K562 (cell line): Measurements from ENCODE around the gene DNAJC17. TPM values are rescaled to one million over a fixed set of nuclear protein-coding genes. Genes with fewer than 3 reads are reported as not detected.

Source experiments
- SAFB ChIP-seq: fragments of 200-400 bp; formaldehyde crosslinking; IDR thresholded peaks from 2 replicates; pipeline ENCODE4 v1.6.1; 2017; ENCODE audit warnings: low read depth, low read length, borderline replicate concordance
- polyA plus RNA-seq, 8 experiments: library from polyadenylated mRNA; depleted of rRNA in 4 of 8; stranded (reverse) in 5 of 8; unstranded in 3 of 8; fragments of >200 nt; fragmentation: Nextera tagmentation in 2 of 8; fragmentation: Illumina TruSeq in 1 of 8; extraction: Ambion mirVana in 2 of 8; extraction: Trizol in 1 of 8; gene quantifications; 2 replicates each; pipeline versions ENCODE4 v1.2.1 to v1.2.3, GENCODE V29; 2011 to 2014; ENCODE audit warnings: inconsistent platforms in 1 of 8, missing spikeins in 1 of 8
- total RNA-seq, 7 experiments: library from RNA; depleted of rRNA in 6 of 7; stranded (reverse); fragments of >200 nt in 6 of 7; fragmentation: Illumina TruSeq in 2 of 7; extraction: Trizol in 2 of 7; gene quantifications; 2 replicates each; pipeline versions ENCODE4 v1.2.1 to v1.2.3, GENCODE V29; 2011 to 2021; ENCODE audit warnings: low replicate concordance in 1 of 7
- TF ChIP-seq, protein P1 (sequence below), 2 experiments: fragments of 450-650 bp in 1 of 2; sonication (generic) in 1 of 2; formaldehyde crosslinking in 1 of 2; IDR thresholded peaks; 2 replicates each; pipeline versions ENCODE4 v1.7.1 to v1.9.0; 2016 to 2022; ENCODE audit warnings: inconsistent platforms in 1 of 2, mild to moderate bottlenecking in 1 of 2, missing genetic modification reagents in 1 of 2

The DNAJC17 gene
- total and polyA plus RNA-seq, 9 of the 15 experiments (the other 6 are each of a cell fraction or from before 2014, with no cell fraction given) = 2.4 to 79.4 (median 44.2) TPM

DNA sequence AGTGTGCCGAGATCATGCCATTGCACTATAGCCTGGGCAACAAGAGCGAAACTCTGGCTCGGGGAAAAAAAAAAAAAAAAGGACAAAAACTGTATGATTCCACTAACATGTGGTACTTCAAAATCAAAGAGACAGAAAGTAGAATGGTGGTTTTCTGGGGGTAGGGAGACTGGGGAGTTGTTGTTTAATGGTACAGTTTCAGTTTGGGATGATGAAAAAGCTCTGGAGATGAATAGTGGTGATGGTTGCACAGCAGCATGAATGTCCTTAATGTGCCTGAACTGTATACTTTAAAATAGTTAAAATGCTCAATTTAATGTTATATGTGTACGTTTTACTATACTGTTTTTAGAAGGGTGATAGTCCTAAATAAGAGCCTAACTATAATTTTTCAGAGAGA lies 84.9 kb downstream of the DNAJC17 start (continued):
- TF ChIP-seq, protein P1, sequence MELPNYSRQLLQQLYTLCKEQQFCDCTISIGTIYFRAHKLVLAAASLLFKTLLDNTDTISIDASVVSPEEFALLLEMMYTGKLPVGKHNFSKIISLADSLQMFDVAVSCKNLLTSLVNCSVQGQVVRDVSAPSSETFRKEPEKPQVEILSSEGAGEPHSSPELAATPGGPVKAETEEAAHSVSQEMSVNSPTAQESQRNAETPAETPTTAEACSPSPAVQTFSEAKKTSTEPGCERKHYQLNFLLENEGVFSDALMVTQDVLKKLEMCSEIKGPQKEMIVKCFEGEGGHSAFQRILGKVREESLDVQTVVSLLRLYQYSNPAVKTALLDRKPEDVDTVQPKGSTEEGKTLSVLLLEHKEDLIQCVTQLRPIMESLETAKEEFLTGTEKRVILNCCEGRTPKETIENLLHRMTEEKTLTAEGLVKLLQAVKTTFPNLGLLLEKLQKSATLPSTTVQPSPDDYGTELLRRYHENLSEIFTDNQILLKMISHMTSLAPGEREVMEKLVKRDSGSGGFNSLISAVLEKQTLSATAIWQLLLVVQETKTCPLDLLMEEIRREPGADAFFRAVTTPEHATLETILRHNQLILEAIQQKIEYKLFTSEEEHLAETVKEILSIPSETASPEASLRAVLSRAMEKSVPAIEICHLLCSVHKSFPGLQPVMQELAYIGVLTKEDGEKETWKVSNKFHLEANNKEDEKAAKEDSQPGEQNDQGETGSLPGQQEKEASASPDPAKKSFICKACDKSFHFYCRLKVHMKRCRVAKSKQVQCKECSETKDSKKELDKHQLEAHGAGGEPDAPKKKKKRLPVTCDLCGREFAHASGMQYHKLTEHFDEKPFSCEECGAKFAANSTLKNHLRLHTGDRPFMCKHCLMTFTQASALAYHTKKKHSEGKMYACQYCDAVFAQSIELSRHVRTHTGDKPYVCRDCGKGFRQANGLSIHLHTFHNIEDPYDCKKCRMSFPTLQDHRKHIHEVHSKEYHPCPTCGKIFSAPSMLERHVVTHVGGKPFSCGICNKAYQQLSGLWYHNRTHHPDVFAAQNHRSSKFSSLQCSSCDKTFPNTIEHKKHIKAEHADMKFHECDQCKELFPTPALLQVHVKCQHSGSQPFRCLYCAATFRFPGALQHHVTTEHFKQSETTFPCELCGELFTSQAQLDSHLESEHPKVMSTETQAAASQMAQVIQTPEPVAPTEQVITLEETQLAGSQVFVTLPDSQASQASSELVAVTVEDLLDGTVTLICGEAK (IDR thresholded peaks at IDR 0.05) = no peak
- TF ChIP-seq, protein P1 (CRISPR knock-in tag; IDR thresholded peaks at IDR 0.05) = no peak
- no peak for TF ChIP-seq SAFB
